ENCODE data around the gene HDGF. TPM values are rescaled to one million over a fixed set of nuclear protein-coding genes. Genes with fewer than 3 reads are reported as not detected.

HDGF gene
- total and polyA plus RNA-seq, 2 experiments from 2014 or later: 106 to 251 TPM

GRCh38 chr1:156706657-156707416 lies 44.6 kb downstream of the HDGF start (continued):
- no peak for TF ChIP-seq ZNF462 (CRISPR knock-in tag; IDR thresholded peaks at IDR 0.05)
- TF ChIP-seq CTCF (conservative IDR thresholded peaks at IDR 0.05; ENCODE audit: low read depth in 2 of 2): no peak

- Histone ChIP-seq H3K4me2 (peak overlapping the region; percentile 92), H3K27ac (ENCODE audit: low read depth) (peak overlapping the region; percentile 98), H4K20me1 (replicated peaks; ENCODE audit: insufficient read depth) (no peaks in the 10 kb centered on the region; the same call in 1 of the 2 replicates), H3K4me1 (ENCODE audit: insufficient read depth) (peaks cover 63% of the 10 kb centered on the region), H3K79me2 (replicated peaks; ENCODE audit: insufficient read depth) (peaks cover 13% of the 10 kb centered on the region), H3K36me3 (ENCODE audit: insufficient read depth) (no peaks in the 10 kb centered on the region), H3K4me3 (peak overlapping the region; percentile 67), H3K9me2 (ENCODE audit: insufficient read depth) (no peaks in the 10 kb centered on the region), H3F3A (replicated peaks; ENCODE audit: low read depth) (peaks cover 29% of the 10 kb centered on the region), H2AFZ (peak overlapping the region; percentile 87), H3K27me3 (ENCODE audit: insufficient read depth) (peaks cover 30% of the 10 kb centered on the region)
- H3K9me3 Mint-ChIP-seq: no peaks in the 10 kb centered on the region
- peaks cover 61% of the 10 kb centered on the region for H3K4me1 Mint-ChIP-seq
- H3K36me3 Mint-ChIP-seq (ENCODE audit: low read depth): peaks cover 12% of the 10 kb centered on the region
- H3K27me3 Mint-ChIP-seq (ENCODE audit: insufficient read depth, low read depth, poor library complexity): peaks cover 29% of the 10 kb centered on the region
- DNase-seq (ENCODE audit: low spot score) (peak; percentile 96), ATAC-seq (peak; percentile 42)
- H3K4me3 Mint-ChIP-seq: peak overlapping the region; percentile 83
- peak overlapping the region; percentile 96 for H3K27ac Mint-ChIP-seq
- no peak for TF ChIP-seq ZNF331 (CRISPR knock-in tag; IDR thresholded peaks at IDR 0.05; ENCODE audit: low read depth)
- no peak; the same call in 1 of the 2 replicates for TF ChIP-seq NANOG (IDR thresholded peaks at IDR 0.05; ENCODE audit: borderline replicate concordance)
- TF ChIP-seq JUNB (IDR thresholded peaks at IDR 0.05; ENCODE audit: unreplicated experiment): no peak
- peak; percentile 68 for TF ChIP-seq CREB1 (CRISPR knock-in tag; IDR thresholded peaks at IDR 0.05; ENCODE audit: low read depth)
- TF ChIP-seq EZH2phosphoT487 (IDR thresholded peaks at IDR 0.05; ENCODE audit: unreplicated experiment): no peak
These were observed 45.4 kb downstream of the HDGF start for GRCh38 chr1:156705918-156706656.

Measured in GM23338 (cell line).